ENCODE results near the gene SELENOO.

GRCh38 chr22:50250249-50250554 is 49.4 kb downstream of the SELENOO start:
- TF ChIP-seq ZNF274 (IDR thresholded peaks at IDR 0.05; ENCODE audit: low read depth, low read length) (no peak), SIN3A (IDR thresholded peaks at IDR 0.05; ENCODE audit: low read depth) (no peak), POLR2AphosphoS5 (IDR thresholded peaks at IDR 0.05; ENCODE audit: low read depth, low read length) (no peak)

Data from HCT116 (cell line).